MM.1S (cell line): Measurements from ENCODE around the gene HPS4.

Experiments used
- DNase-seq: peaks from one replicate; pipeline ENCODE4 v3.0.0-alpha.2; 2015
- H2AFZ ChIP-seq: fragments of 300-600 bp; sonication (generic); 2 replicates; pipeline ENCODE4 v1.6.0; 2016; ENCODE audit warnings: antibody characterized with exemption, low read length
- H3F3A ChIP-seq: fragments of 300-600 bp; sonication (generic); 2 replicates; pipeline ENCODE4 v1.6.1; 2016; ENCODE audit warnings: mild to moderate bottlenecking, antibody characterized with exemption, low read length, moderate library complexity, mixed read lengths; ENCODE audit not compliant: insufficient read depth
- H3K27ac ChIP-seq: fragments of 300-600 bp; sonication (generic); 2 replicates; pipeline ENCODE4 v1.5.1; 2016; ENCODE audit warnings: mild to moderate bottlenecking, low read length
- H3K27me3 ChIP-seq: fragments of 300-600 bp; sonication (generic); replicated peaks from 2 replicates; pipeline ENCODE4 v1.6.0; 2016; ENCODE audit warnings: low read length; ENCODE audit not compliant: insufficient read depth
- H3K36me3 ChIP-seq: fragments of 300-600 bp; sonication (generic); replicated peaks from 2 replicates; pipeline ENCODE4 v1.6.1; 2016; ENCODE audit warnings: mild to moderate bottlenecking, low read length, mixed read lengths; ENCODE audit not compliant: insufficient read depth
- H3K4me1 ChIP-seq: fragments of 300-600 bp; sonication (generic); 2 replicates; pipeline ENCODE4 v1.6.1; 2016; ENCODE audit warnings: low read length, mixed read lengths
- H3K4me2 ChIP-seq: fragments of 300-600 bp; sonication (generic); 2 replicates; pipeline ENCODE4 v1.6.0; 2016; ENCODE audit warnings: low read depth, low read length
- H3K4me3 ChIP-seq: fragments of 300-600 bp; sonication (generic); 2 replicates; pipeline ENCODE4 v1.5.1; 2016; ENCODE audit warnings: low read length, mixed read lengths
- H3K79me2 ChIP-seq: fragments of 300-600 bp; sonication (generic); 2 replicates; pipeline ENCODE4 v1.6.1; 2016; ENCODE audit warnings: mixed run types, low read length, mixed read lengths
- H3K9ac ChIP-seq: fragments of 300-600 bp; sonication (generic); 2 replicates; pipeline ENCODE4 v1.6.1; 2016; ENCODE audit warnings: low read length, mixed read lengths
- H3K9me2 ChIP-seq: fragments of 300-600 bp; sonication (generic); replicated peaks from 2 replicates; pipeline ENCODE4 v1.6.1; 2016; ENCODE audit warnings: mild to moderate bottlenecking, low read length, mixed read lengths; ENCODE audit not compliant: insufficient read depth
- H3K9me3 ChIP-seq: fragments of 300-600 bp; sonication (generic); replicated peaks from 2 replicates; pipeline ENCODE4 v1.6.1; 2016; ENCODE audit warnings: mild to moderate bottlenecking, low read length, mixed read lengths; ENCODE audit not compliant: insufficient read depth
- H4K20me1 ChIP-seq: fragments of 300-600 bp; sonication (generic); 2 replicates; pipeline ENCODE4 v1.6.1; 2016; ENCODE audit warnings: mild to moderate bottlenecking, low read length, moderate library complexity, mixed read lengths; ENCODE audit not compliant: insufficient read depth
- CTCF ChIP-seq: fragments of 300-600 bp; sonication (generic); IDR thresholded peaks from 2 replicates; pipeline ENCODE4 v1.5.1; 2016; ENCODE audit warnings: antibody characterized with exemption, low read length, mixed read lengths
- EZH2 ChIP-seq: fragments of 300-600 bp; sonication (generic); optimal IDR thresholded peaks from 2 replicates; pipeline ENCODE3; 2017; ENCODE audit warnings: low read depth, mild to moderate bottlenecking, antibody characterized with exemption, low read length, mixed read lengths
- EZH2phosphoT487 ChIP-seq: fragments of 300-600 bp; sonication (generic); IDR thresholded peaks from 2 replicates; pipeline ENCODE4 v1.6.1; 2018; ENCODE audit warnings: antibody characterized with exemption, low read length

Gene HPS4

GRCh38 chr22:26508148-26508547, 24.6 kb upstream of the HPS4 start:
- Histone ChIP-seq H3K4me3 (no peak overlapping the region), H3K4me1 (peaks cover 27% of the 10 kb centered on the region), H3K79me2 (peaks cover 61% of the 10 kb centered on the region), H3K9ac (no peak overlapping the region), H3K9me3 (no peaks in the 10 kb centered on the region), H3K27me3 (no peaks in the 10 kb centered on the region), H3F3A (peaks cover 15% of the 10 kb centered on the region), H3K36me3 (peaks cover 8% of the 10 kb centered on the region; the same call in 1 of the 2 replicates), H3K27ac (no peak overlapping the region), H3K4me2 (no peak overlapping the region), H4K20me1 (no peaks in the 10 kb centered on the region), H2AFZ (no peak overlapping the region), H3K9me2 (no peaks in the 10 kb centered on the region)
- TF ChIP-seq CTCF = no peak
- TF ChIP-seq EZH2 = no peak
- no peak for TF ChIP-seq EZH2phosphoT487
- no peak for DNase-seq

- no peaks in the 10 kb centered on the region for H3K9me2 ChIP-seq
- H4K20me1 ChIP-seq = no peaks in the 10 kb centered on the region
- no peaks in the 10 kb centered on the region for H3K27me3 ChIP-seq
- DNase-seq = peak; percentile 25
- TF ChIP-seq CTCF (no peak), EZH2phosphoT487 (no peak), EZH2 (no peak)
- peak overlapping the region; percentile 54 for H3K9ac ChIP-seq
- peaks cover 41% of the 10 kb centered on the region for H3K4me1 ChIP-seq
- no peak overlapping the region for H2AFZ ChIP-seq
- H3K36me3 ChIP-seq = peaks cover 10% of the 10 kb centered on the region
- H3K4me3 ChIP-seq = peak overlapping the region; percentile 24
- peaks cover 38% of the 10 kb centered on the region for H3F3A ChIP-seq
- peaks cover 45% of the 10 kb centered on the region for H3K79me2 ChIP-seq
- H3K4me2 ChIP-seq = peak overlapping the region; percentile 78
- no peaks in the 10 kb centered on the region for H3K9me3 ChIP-seq
- H3K27ac ChIP-seq = peak overlapping the region; percentile 97
Observed at GRCh38 chr22:26503758-26504157, 20.2 kb upstream of the HPS4 start.

GRCh38 chr22:26502688-26503561, 19.3 kb upstream of the HPS4 start:
- TF ChIP-seq EZH2 (no peak), CTCF (peak; percentile 69), EZH2phosphoT487 (no peak)
- Histone ChIP-seq H3K27me3 (no peaks in the 10 kb centered on the region), H3F3A (peaks cover 38% of the 10 kb centered on the region), H4K20me1 (no peaks in the 10 kb centered on the region), H3K4me3 (peak overlapping the region; percentile 24), H3K9me2 (no peaks in the 10 kb centered on the region), H3K36me3 (peaks cover 10% of the 10 kb centered on the region), H3K79me2 (peaks cover 46% of the 10 kb centered on the region), H3K4me1 (peaks cover 41% of the 10 kb centered on the region), H3K27ac (peak overlapping the region; percentile 97), H2AFZ (0 out of 2 replicates have a peak overlapping the region, but pooled peaks have one; percentile 3), H3K4me2 (peak overlapping the region; percentile 78), H3K9me3 (no peaks in the 10 kb centered on the region), H3K9ac (peak overlapping the region; percentile 54)
- DNase-seq = peak; percentile 92
